B cell (primary cell): ENCODE measurements around the gene TMEM273. TPM values are rescaled to one million over a fixed set of nuclear protein-coding genes. Genes with fewer than 3 reads are reported as not detected.

Source experiments
- ATAC-seq: fragments of 200-7000 bp; cut with Tn5 transposase; one replicate; pipeline ENCODE4 v1.10.0; 2021; ENCODE audit warnings: low read depth, mild to moderate bottlenecking, moderate number of reproducible peaks, moderate library complexity
- CTCF ChIA-PET: fragments of 350-600 bp; sonication (Branson Sonifier 250); formaldehyde crosslinking; loops from one replicate; lab custom pipeline; 2021; ENCODE audit warnings: antibody characterized with exemption, inconsistent platforms; lab: Charles Lee
- POLR2A ChIA-PET: fragments of 350-600 bp; sonication (Branson Sonifier 250); formaldehyde crosslinking; loops from one replicate; lab custom pipeline; 2021; ENCODE audit warnings: antibody characterized with exemption; lab: Charles Lee
- DNase-seq: peaks from one replicate; pipeline ENCODE4 v3.0.0; 2013
- H2AFZ ChIP-seq: 2 replicates; pipeline ENCODE4 v1.6.1; 2012; ENCODE audit warnings: mild to moderate bottlenecking, low read depth, low read length; ENCODE audit not compliant: insufficient read depth, poor library complexity, severe bottlenecking
- H3K27ac ChIP-seq, 2 donors: 1 replicate in 1 of 2; 2 replicates in 1 of 2; pipeline ENCODE4 v1.5.1; 2012 to 2013; ENCODE audit warnings: low read length in 2 of 2, mild to moderate bottlenecking in 2 of 2, moderate library complexity in 1 of 2
- H3K27me3 ChIP-seq, 4 experiments: fragments of 200-600 bp in 1 of 4; sonication (generic) in 1 of 4; replicated peaks in 1 of 4; 1 replicate in 2 of 4; 2 replicates in 2 of 4; pipeline versions ENCODE4 v1.6.1 to v1.7.0; 2013 to 2016; ENCODE audit warnings: low read length in 3 of 4, mild to moderate bottlenecking in 2 of 4, mixed read lengths in 1 of 4, moderate library complexity in 1 of 4; ENCODE audit not compliant: insufficient read depth in 4 of 4, control insufficient read depth in 3 of 4; ENCODE audit errors: control extremely low read depth in 1 of 4
- H3K36me3 ChIP-seq, 2 experiments: replicated peaks in 1 of 2; 1 replicate in 1 of 2; 2 replicates in 1 of 2; pipeline versions ENCODE4 v1.6.1 to v1.7.1; 2013; ENCODE audit warnings: low read length in 1 of 2; ENCODE audit not compliant: insufficient read depth in 2 of 2, control insufficient read depth in 1 of 2; ENCODE audit errors: control extremely low read depth in 1 of 2, extremely low read depth in 1 of 2
- H3K4me1 ChIP-seq, 2 donors: fragments of 200-600 bp in 1 of 2; sonication (generic) in 1 of 2; 1 replicate in 1 of 2; 2 replicates in 1 of 2; pipeline versions ENCODE4 v1.5.1 to v1.6.1; 2013 to 2017; ENCODE audit warnings: low read length in 2 of 2; ENCODE audit not compliant: control insufficient read depth in 2 of 2, insufficient read depth in 2 of 2
- H3K4me2 ChIP-seq: replicated peaks from 2 replicates; pipeline ENCODE3; 2012; ENCODE audit warnings: mild to moderate bottlenecking, low read depth, low read length; ENCODE audit not compliant: poor library complexity, severe bottlenecking
- H3K4me3 ChIP-seq, 5 experiments: fragments of 200-600 bp in 1 of 5; sonication (generic) in 1 of 5; 1 replicate in 3 of 5; 2 replicates in 2 of 5; pipeline versions ENCODE4 v1.5.1 to v1.7.0; 2011 to 2016; ENCODE audit warnings: low read length in 4 of 5, mild to moderate bottlenecking in 4 of 5, low read depth in 2 of 5, control low read depth in 1 of 5, moderate library complexity in 1 of 5; ENCODE audit not compliant: insufficient read depth in 1 of 5; ENCODE audit errors: control extremely low read depth in 1 of 5, extremely low read depth in 1 of 5
- H3K79me2 ChIP-seq: fragments of 200-600 bp; sonication (generic); one replicate; pipeline ENCODE4 v1.6.0; 2016; ENCODE audit warnings: low read length; ENCODE audit not compliant: control insufficient read depth, insufficient read depth
- H3K9ac ChIP-seq: fragments of 200-600 bp; sonication (generic); 2 replicates; pipeline ENCODE4 v1.6.1; 2017; ENCODE audit warnings: mild to moderate bottlenecking, low read length, moderate library complexity
- H3K9me3 ChIP-seq, 3 donors: one replicate each; pipeline versions ENCODE4 v1.6.1 to v1.7.1; 2013; ENCODE audit warnings: low read length in 2 of 3; ENCODE audit not compliant: control insufficient read depth in 2 of 3, insufficient read depth in 1 of 3; ENCODE audit errors: control extremely low read depth in 1 of 3
- H4K20me1 ChIP-seq: 2 replicates; pipeline ENCODE4 v1.6.0; 2012; ENCODE audit warnings: mild to moderate bottlenecking, low read length; ENCODE audit not compliant: insufficient read depth, control insufficient read depth, poor library complexity, severe bottlenecking
- H3K27ac Mint-ChIP-seq: one replicate; pipeline ENCODE4 v1.8.0; 2021; ENCODE audit warnings: mixed read lengths
- H3K27me3 Mint-ChIP-seq: one replicate; pipeline ENCODE4 v1.8.0; 2021; ENCODE audit warnings: mixed read lengths
- H3K4me1 Mint-ChIP-seq: one replicate; pipeline ENCODE4 v1.8.0; 2021; ENCODE audit warnings: mixed read lengths
- H3K4me3 Mint-ChIP-seq: one replicate; pipeline ENCODE4 v1.8.0; 2021; ENCODE audit warnings: mixed read lengths
- H3K9me3 Mint-ChIP-seq: one replicate; pipeline ENCODE4 v1.8.0; 2022; ENCODE audit warnings: mixed read lengths; ENCODE audit not compliant: insufficient read depth
- CTCF ChIP-seq: fragments of 200-600 bp; IDR thresholded peaks from one replicate; pipeline ENCODE4 v1.8.0; 2022; ENCODE audit warnings: antibody characterized with exemption, mild to moderate bottlenecking
- EZH2 ChIP-seq: IDR thresholded peaks from 2 replicates; pipeline ENCODE4 v1.6.1; 2012; ENCODE audit warnings: borderline replicate concordance, low read depth, mild to moderate bottlenecking, moderate library complexity, low read length; ENCODE audit not compliant: insufficient read depth, poor library complexity, severe bottlenecking
- WGBS: methylation state at CpG from one replicate; pipeline ENCODE4 v1.1.5; 2013; ENCODE audit warnings: missing lambda C conversion rate; ENCODE audit not compliant: insufficient coverage; 5-methylcytosine and 5-hydroxymethylcytosine counted together
- intact Hi-C: fragments of 100-400 bp; cut with micrococcal nuclease; formaldehyde crosslinking; loops from one replicate; pipeline ENCODE4 v1.10.0; 2022
- polyA plus RNA-seq: library from polyadenylated mRNA; depleted of rRNA; stranded (reverse); fragments of >200 nt; gene quantifications from 2 replicates; pipeline ENCODE4 v1.2.3, GENCODE V29; 2012
- total RNA-seq, 2 donors: library from RNA; stranded (reverse); fragments of 120-200 nt in 1 of 2; gene quantifications; 1 replicate in 1 of 2; 2 replicates in 1 of 2; pipeline versions ENCODE4 v1.2.3 to v1.2.4, GENCODE V29; 2013 to 2022

TMEM273 gene
- total and polyA plus RNA-seq, 2 donors (not counting 1 experiment from before 2014, with no cell fraction given): 36.0 to 36.4 TPM

DNA sequence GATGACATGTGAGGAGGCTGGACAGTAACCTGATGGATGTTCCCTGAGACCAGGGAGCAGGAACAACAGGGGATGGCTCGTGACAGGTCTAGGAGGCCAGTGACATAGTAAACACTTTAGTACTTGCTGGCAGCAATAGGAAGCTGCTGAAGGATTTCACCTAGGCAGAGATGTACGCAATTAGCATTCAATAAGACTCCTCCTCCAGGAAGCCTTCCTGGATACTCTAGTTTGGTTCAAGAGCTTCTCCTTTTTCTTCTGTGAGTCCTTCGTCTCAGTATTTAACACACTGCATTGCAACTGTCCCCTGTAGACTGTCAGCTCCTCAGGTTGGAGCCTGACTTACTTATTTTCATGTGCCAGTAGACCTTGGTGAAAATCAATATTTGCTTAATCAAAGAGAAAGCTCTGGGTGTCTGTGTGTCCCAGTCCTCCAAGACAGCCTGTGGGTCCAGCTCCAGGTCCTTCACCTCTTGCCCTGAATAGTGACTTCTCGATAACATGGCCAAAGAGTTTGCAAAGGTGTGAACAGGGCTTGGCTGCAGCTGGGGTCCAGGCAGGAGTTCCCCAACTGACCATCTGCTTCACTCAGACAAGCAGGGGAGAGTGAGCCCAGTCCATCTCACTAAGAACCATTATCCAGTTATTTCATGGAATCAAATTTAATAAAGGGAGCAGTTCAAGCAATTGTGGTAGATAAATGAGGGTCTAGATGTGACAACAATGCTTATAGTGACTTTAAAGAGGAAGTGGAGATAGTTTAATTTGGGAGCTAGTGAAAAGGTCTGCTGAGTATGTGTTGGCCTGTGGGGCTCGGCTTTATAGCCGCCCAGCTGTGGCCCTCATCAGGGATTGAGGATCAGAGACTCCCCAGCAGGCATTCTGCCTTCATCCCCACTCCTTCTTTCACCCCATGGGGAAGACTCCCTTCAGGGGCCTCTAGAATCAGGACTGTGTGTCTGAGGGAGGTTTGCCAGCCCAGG lies 9.4 kb downstream of the TMEM273 start:
- peaks cover 0 to 3% of the 10 kb centered on the region in 2 experiments for H3K36me3 ChIP-seq
- H3K9ac ChIP-seq: no peak overlapping the region
- H4K20me1 ChIP-seq: peaks cover 9% of the 10 kb centered on the region
- H3K27ac Mint-ChIP-seq: peak overlapping the region; percentile 88
- no peak overlapping the region for H2AFZ ChIP-seq
- TF ChIP-seq EZH2 (no peak), CTCF (no peak)
- peak overlapping the region; percentile 21 for H3K4me3 Mint-ChIP-seq
- DNase-seq: no peak
- intact Hi-C loops: no loop called here
- no peaks in the 10 kb centered on the region for H3K9me3 Mint-ChIP-seq
- ChIA-PET CTCF (interaction anchor here (1.0 kb wide), 1 partner anchor 208 kb away, joined by 3 read pairs; no protein-coding TSS in a partner anchor), POLR2A (no interaction called here)
- H3K27me3 Mint-ChIP-seq: no peaks in the 10 kb centered on the region
- WGBS: 100% methylated on average over 3 of the region's 6 CpGs
- H3K9me3 ChIP-seq: no peaks in the 10 kb centered on the region
- H3K79me2 ChIP-seq: peaks cover under 1% of the 10 kb centered on the region
- H3K4me3 ChIP-seq: no peak overlapping the region
- peaks cover 52 to 71% of the 10 kb centered on the region in 2 donors for H3K4me1 ChIP-seq
- H3K4me2 ChIP-seq: peak overlapping the region; percentile 37
- no peak for ATAC-seq
- H3K4me1 Mint-ChIP-seq: peaks cover 83% of the 10 kb centered on the region
- no peaks in the 10 kb centered on the region for H3K27me3 ChIP-seq
- H3K27ac ChIP-seq: peak overlapping the region; percentile 9 to 72
